NOMO-1 treated with dmso at 0.1 percent for 144 hours (cell line): ENCODE data around the gene MGP.

ENCODE experiments used
- DNase-seq: peaks from one replicate; lab custom pipeline; 2025; ENCODE audit not compliant: unreplicated experiment; lab: John Stamatoyannopoulos, UW

The MGP gene

DNA sequence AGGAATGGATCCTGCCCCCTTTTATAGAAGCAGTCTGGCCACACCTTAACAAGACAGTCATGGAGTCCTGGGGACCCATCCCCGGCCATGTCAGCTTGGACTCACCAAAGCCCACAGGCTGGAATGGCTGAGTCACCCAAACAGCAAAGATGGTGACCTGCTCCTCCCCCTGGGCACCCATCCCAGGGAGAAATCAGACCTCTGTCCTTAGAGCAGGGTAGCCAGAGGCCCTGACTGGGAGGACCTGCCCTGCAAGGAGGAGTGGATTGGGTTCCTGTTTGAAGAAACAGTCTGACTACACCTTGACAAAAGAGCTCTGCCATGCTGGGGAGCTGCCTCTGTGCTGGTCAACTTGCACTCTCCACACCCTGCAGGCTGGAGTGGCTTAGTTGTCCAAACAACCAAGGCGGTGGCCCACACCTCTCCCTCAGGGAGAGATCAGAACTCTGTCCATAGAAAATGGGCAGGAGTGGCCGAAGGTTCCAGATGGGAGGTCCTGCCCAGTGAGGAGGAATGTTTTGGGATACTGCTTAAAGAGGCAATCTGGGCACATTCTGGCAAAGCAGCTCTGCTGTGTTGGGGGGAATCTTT, 16.6 kb downstream of the MGP start:
- DNase-seq: no peak

DNA sequence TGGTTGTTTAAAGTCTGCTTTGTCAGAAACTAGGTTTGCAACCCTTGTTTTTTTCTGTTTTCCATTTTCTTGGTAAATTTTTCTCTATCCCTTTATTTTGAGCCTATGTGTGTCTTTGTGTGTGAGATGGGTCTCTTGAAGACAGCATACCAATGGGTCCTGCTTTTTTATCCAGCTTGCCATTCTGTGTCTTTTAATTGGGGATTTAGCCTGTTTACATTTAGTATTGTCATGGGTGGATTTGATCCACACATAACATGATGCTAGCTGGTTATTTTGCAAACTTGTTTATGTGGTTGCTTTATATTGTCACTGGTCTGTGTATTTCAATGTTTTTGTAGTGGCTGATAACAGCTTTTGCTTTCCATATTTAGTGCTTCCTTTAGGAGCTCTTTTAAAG, 25.2 kb downstream of the MGP start:
- no peak for DNase-seq

DNA sequence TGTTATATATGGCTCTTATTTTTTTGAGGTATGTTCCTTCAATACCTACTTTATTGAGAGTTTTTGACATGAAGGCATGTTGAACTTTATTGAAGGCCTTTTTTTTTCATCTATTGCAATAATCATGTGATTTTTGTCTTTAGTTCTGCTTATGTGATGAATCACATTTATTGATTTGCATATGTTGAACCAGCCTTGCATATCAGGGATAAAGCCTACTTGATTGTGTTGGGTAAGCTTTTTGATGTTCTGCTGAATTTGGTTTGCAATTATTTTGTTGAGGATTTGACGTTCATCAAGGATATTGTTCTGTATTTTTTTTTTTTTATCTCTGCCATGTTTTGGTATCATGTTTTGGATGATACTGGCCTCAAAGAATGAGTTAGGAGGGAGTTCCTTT, 27.1 kb downstream of the MGP start:
- DNase-seq: no peak

DNA sequence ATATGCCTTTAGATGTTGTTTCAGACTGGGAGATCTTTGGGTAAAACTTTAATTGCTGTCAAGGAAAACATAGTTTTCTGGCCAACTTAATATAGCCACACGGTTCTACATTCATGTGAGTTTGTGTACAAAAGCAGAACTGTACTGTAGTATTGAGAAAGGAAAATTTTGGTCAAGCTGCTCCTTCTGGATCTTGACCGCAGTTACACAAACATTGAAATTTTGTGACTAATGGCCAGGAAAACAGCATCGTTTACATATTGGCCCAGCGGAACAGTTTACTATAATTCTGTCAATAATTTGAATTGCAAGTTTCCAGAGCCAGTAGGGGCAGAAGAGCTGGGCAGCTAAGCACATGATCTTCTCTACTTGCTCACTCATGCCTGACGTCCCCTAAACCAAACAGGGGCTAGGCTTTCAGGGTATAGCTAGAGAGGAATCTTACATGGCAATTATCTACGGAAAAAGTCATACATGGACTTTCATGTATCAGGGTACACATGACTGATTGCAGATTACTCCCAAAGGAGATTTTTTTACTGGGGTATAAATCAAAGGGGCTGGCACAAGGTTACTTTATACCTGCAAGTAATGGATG, 31.0 kb downstream of the MGP start:
- DNase-seq: no peak

DNA sequence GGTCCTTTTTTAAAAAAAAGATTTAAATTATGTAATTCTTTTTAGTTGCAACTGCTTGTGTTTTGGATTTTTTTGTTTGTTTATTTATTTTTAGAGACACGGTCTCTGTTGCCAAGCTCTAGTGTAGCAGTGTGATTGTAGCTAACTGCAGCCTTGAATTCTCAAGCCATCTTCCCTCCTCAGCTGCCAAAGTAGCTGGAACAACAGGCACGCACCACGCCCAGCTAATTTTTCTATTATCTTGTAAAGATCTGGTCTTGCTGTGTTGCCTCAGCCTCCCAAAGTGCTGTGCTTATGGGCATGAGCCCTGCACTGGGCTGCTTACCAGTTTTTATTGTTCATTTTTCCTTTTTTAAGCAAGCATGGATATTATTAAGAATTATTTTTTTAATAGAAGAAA, 31.7 kb downstream of the MGP start:
- no peak for DNase-seq

DNA sequence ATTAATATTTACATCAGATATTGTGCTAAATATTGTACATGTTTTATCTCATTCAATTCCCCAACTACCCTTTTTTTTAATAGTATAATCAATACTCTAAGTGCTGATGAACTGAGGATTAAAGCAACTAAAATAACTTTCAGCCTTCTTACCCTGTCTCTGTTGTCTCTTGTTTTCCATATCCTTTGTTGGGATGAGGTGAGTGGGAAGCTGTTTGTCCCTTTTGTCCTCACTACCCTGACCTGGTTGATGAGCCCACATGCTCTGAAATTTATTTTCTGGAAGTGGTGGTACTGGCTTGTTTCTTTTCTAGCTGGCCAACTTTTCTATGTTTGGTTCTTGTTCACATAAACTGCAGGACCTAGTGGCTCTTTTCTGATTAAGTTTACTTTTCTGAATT, 32.8 kb downstream of the MGP start:
- DNase-seq: no peak

DNA sequence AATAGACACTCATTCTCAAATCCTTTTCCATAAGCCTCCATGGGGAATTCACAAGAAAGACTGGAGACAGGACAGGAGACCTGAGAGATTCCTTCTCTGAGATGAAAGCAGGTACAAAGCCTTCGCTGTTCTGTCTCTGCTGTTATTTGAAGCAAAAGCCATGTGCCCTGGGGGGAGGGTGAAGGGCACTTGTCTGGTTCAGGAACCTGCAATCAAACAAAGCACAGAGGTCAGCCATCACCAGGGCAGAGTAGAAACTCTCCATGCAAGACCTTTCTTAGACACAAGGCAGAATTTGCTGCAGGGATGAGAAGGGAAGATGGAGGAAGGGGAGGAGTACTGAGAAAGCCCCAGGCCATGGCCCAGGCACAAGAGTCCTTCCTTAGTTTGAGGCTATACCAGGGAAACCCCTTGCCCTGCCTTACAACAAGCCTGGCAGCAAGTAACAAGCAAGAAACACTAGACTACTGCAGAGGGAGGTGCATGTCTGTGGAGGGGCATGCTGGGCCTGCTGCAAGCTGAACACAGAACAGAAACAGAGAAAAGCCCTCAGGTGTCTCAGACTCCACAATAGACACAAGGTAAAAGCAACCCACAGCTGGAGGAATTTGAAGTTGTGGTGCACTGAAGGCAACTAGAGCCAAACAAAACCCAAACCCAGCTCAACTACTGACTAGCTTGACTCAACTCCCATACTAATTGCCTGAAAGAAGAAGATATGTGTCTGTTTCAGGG, 34.6 kb downstream of the MGP start:
- DNase-seq: no peak

DNA sequence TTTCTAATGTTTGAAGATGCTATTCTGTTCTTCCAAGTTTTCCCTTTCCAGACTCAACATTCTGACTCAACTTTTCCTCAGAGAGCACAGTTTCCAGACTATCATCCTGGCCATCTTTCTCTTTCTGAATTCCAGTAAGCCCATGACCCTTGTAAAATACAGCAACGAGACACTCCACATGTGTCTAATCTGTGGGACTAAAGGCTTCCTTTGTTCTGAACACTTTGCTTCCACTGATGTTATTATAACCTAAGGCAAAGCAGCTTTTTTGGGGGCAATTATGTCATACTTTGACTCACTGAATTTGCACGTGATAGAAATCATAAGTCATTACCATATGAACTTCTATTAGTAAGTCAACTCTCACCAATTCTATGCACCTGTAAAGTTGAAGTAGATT, 36.0 kb downstream of the MGP start:
- no peak for DNase-seq

DNA sequence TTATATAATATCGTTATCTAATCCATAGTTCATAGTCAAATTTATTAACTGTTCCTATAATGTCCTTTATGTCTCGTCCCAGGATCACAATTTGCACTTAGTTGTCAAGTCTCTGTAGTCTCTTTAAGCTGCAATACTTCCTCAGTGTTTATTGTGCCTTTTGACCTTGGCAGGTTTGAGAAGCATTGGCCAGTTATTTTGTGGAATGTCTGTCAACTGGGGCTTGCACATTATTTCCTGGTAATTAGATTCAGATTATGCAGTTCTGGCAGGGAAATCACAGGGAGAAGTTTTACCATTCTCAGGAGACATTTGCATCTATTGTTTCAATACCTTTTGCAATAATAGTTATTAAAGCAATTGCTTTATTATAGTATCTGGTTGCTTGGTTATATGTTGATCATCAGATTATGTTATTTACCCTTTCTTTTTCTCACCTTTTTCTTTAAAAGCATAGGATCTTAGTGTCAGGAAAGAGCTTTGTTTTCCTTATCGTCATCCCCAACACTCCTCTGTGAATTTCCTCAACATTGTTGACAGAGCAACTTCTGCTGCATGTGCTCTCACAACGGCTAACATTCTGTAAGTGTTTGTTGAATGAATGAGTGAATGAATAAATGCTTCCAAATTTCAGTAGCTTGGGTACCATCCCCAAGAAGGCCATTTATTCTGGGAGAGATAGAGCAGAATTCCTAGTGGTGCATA, 38.6 kb downstream of the MGP start:
- DNase-seq: no peak

DNA sequence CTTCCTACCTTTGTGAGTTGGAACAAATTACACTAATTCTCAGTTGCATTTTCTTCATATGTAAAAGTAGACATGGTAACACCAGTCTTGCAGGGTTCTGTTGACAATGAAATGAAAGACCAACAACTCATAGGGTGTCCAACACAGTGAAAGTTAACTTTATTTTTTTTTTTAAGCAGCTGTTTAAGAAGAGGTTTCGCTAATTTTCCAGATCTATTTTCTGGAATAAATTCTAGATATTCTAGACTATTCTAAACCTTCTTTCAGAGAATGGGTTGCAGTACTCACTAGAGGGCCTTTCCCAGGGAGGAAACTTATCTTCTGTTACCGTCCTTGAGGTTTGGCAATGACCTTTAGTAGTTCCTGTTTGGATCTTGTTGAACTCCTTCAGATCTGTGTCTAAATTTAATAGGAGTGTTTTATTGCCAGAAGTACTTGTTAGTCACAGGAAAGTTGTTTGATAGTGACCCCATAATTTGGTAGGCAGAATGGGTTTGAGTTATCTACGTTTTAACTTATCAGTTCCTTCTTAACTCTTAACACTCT, 39.5 kb downstream of the MGP start:
- no peak for DNase-seq

DNA sequence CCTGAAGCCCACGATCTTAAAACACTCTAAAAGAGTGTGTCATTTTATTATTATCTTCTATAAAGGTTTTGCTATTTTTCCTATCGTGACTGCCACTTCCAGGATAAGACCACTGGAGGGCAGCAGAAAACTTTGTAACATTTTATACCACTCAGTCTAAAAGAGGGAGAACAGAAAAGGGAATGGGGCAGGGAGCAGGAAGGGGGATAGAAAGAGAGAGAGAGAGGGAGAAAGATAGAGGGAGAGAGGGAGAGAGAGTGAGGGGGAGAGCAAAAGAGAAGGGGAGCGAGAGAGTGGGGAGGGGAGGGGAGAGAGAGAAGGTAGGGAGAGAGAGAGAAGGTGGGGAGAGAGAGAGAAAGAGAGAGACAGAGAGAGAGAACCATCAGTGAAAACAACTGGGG, 40.3 kb downstream of the MGP start:
- no peak for DNase-seq

DNA sequence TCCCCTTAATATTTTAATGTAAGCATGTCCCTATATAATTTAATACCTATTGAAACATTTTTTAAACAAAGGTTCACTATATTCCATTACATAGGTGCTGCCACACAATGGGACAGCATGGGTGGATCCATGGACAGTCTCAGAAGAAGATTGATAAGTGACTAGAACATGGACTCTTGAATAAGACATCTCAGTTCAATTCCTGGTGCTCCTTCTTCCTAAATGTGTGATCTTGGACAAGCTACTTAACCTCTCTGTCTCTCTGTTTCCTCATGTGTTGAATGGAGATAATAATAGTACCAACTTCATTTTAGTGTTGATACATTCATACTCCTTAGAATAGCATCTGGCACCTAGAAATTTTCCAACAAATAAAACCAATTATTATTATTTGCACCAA, 41.3 kb downstream of the MGP start:
- no peak for DNase-seq

DNA sequence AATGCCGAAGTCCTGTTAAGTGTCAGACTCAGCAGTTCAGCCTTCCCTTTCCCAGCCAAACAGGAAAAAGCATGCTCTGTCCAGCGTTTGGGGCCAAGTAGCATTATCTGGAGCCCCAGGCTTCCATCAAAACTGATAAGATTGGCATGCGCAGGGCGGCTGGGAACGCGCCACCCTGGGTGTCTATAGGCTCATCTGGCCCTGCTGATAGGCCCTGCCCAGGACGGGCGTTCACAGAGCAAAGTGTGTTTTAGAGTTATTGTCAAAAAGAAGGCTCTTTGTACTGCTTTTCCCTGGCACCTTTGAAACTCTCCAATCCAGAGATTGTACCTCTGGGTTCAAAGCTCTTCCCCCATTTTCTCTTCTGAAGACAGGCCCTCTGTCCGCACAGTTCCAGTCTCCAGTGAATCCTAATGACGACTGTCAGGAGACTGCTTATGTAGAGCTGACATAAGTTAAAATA, 42.2 kb downstream of the MGP start, which contains the start of gene ART4:
TSS of gene ART4 (minus strand) at position 102 of the 463 bp plus-strand sequence. CDS start 413 bp downstream, outside the sequence.
- no peak for DNase-seq

DNA sequence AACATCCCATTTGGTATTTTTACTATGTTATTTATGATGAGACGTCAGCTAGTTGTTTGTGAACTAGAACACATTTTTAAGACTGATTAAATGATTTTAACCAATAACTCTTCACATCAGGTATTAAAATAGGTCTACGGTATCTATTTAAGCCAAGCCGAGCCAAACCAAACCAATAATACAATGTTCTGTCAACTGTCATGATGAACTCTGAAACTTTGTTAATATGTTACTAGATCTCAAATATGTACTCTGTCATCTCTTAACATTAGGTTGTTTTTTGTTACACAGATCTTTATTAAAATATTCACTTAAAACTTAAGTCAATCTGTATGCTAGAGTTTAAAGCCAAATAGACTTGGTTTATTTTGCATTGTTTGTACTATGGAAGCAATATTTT, 43.3 kb downstream of the MGP start:
- DNase-seq: no peak

DNA sequence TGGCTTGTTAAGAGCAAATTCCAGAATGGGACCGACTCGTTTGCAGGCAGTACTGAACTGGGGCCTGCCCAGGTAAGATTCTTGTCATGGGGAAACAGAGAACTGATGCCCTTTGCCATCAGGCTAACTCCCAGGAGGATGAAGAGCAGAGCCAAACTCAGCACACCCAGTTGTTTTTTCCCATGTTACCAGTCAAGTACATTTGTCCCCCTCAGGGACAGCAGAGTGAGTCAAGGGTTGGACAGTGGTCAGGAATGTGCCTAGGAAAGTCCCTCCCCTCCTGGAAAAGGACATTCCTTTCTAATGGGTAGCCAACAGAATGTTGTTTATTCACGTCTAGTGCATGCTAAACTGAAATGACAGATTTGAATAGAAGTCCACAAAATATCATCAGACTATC, 43.9 kb downstream of the MGP start:
- DNase-seq: no peak

DNA sequence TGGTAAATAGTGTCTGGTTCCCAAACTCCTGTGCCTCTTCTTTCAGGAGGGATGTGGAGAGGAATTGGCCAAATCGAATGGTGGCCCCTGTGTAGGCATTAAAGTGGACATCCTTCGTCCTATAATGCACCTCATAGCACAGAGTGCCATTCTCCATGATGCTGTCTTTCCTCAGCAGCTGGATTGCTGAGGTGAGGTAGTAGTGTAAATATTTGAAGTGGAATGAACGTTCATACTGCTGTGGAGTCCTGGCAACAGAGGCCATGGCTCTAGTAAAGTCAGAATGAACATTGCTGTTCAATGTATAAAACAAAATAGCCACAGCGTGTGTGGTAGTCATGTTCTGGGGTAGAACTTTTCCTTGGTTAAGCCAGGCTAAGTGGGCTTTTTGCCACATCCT, 45.0 kb downstream of the MGP start:
- no peak for DNase-seq

DNA sequence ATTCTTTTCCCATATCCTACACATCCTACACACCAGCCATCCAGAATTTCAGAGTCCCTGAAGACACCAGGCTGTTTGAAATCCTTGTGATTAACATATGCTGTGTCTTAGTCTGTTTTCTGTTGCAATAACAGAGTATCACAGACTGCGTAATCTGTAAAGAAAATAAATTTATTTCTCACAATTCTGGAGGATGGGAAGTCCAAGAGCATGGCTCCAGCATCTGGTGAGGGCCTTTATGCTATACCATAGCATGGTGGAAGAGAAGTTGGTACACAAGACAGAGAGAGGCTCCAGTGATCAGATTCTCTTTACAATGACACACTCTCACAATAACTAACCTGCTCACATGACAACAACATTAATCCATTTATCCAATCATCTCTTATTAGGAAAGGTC, 46.4 kb downstream of the MGP start:
- DNase-seq: no peak

DNA sequence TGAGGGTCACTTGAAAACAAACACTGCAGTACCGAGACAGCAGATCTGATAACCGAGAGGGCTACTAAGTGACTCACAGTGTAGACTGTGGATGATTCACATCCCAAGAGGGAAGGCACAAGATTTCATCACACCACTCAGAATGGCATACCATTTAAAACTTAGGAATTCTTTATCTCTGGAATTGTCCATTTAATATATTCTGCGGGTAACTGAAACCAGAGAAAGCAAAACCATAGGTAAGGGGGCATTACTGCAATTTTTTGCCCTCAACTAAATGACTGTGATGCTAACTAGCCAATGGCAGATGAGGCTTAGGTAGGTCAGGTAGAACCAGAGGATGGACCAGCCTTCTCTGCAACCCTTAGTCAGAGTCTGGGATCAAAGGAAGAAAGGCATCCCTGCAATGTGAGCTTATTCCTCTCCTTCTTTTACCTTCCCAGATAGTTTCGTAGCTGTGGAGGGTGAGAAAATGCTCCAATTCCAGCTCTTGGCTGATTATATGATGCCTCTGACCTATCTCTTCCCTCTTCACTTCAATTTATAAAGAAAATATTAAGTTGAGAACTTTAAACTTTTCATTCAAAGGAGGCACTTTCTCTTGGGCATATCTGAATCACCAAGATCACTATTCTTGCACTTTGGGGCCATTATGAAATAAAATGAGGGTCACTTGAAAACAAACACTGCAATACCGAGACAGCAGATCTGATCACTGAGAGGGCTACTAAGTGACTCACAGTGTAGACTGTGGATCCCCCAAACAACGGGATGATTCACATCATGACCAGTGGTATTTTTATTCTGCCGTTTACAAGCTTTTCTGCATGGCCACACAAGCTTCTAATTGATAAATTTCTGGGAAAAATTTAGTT, 49.1 kb downstream of the MGP start:
- DNase-seq: no peak

DNA sequence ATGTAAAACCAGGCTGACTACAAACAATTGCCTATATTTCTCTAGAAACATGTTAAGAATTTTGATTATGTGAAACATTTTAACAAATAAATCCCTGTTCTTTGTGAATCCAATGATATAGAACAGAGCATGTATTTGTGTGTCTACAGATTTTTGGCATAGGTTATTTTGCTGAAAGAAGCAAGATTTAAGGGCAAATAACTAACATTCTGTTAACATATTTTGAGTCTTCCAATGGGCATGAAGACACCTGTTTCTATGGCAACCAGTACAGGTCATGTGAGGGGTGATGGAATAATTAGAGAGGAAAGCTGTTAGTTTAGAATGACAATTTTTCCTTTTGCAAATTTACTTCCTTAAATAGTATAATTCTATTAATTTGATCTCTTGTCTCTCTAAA, 51.1 kb downstream of the MGP start:
- DNase-seq: no peak

DNA sequence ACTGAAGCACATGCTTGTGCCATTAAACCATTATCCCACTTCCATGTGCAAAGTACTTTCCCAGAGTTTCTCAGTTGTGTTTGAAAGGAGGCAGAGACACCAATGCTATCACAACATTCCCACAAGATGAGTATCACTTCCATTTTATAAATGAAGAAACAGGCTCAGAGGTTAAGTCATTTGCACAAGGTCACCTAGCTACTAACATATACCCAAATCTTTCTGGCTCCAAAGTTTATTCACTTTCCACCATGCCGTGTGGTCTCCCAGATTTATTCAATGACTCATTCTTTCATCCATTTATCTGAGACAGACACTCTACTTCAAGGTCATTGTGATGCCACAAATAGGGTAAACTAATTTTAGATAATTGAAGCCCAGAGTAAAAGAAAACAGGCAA, 51.7 kb downstream of the MGP start:
- DNase-seq: no peak

DNA sequence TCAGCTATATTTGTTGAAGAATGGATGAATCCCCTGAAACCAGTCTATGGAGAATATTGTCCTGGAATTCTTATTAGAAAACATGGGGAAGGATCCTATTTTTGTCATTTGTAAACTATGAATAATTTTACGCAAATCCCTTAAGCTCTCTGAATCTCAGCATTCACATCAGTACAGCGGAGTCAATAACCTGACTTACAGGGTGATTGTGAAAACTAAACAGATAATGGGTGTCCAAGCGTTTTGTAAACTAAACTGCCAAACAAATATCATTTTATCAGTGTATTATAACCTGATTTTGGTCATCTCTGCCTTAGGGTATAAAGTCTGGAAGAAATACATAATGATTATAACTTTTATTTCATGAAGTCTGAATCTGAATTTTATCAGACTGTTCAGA, 52.3 kb downstream of the MGP start:
- no peak for DNase-seq
